Bone marrow (tissue), 2 donors: Measurements from ENCODE around the gene ATP11A.

Source experiments
- DNase-seq, 2 donors: peaks; one replicate each; lab custom pipeline; 2025; lab: John Stamatoyannopoulos, UW

Gene ATP11A

GRCh38 chr13:112931028-112931934, 241.4 kb downstream of the ATP11A start:
- no peak for DNase-seq

GRCh38 chr13:112932971-112933370, 243.1 kb downstream of the ATP11A start:
- DNase-seq = no peak

- no peak for DNase-seq
These were observed 243.8 kb downstream of the ATP11A start for GRCh38 chr13:112933649-112934048.

GRCh38 chr13:112934078-112934477, 244.2 kb downstream of the ATP11A start:
- DNase-seq = no peak
